OCI-M2 (cell line): Measurements from ENCODE around the gene CADM1.

Source experiments
- DNase-seq: peaks from one replicate; lab custom pipeline; 2025; ENCODE audit not compliant: unreplicated experiment; lab: John Stamatoyannopoulos, UW

Gene CADM1

GRCh38 chr11:115290479-115290878 is 213.7 kb downstream of the CADM1 start:
- no peak for DNase-seq

DNA sequence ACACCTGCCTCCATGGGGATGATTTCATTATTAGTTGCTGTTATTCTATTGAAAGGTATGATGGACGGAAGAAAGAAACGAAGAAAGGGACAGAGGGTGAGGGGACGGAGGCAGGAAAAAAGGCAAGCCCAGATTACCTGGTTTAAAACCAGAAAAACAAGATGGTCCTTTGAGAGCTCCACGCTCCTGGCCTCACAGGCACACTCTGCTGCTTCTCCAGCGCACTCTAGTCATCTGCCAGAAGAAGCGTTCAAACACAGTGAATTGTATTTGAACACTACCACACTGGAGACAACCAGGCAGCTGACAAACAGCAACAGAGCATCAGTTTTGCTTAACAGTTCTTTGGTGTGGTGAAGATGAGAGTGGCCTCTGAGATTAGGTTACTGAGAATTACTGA is 216.9 kb downstream of the CADM1 start:
- DNase-seq = no peak

- DNase-seq = no peak
Measured at GRCh38 chr11:115286614-115287013, 217.6 kb downstream of the CADM1 start.

GRCh38 chr11:115284773-115285172 is 219.4 kb downstream of the CADM1 start:
- DNase-seq = no peak

DNA sequence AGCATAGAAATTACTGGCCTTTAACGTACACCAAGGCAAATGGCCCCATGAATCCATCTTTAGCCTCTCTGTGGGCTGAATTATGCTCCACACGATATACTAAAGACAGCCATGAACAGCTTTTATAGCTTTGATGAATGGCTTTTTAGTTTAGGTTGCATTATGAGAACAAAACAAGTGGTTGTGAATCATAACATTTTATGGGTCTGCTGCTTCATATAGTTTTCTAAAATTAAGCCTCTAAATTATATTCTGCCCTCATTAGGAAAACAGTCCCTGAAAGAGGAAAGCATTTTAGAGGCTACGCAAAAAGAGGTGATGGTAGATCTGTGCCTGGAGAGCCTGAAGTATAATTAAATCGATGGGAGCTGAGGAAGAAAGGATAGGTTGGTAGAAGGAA is 221.3 kb downstream of the CADM1 start:
- no peak for DNase-seq

- no peak for DNase-seq
Measured at GRCh38 chr11:115280775-115281174, 223.4 kb downstream of the CADM1 start.

DNA sequence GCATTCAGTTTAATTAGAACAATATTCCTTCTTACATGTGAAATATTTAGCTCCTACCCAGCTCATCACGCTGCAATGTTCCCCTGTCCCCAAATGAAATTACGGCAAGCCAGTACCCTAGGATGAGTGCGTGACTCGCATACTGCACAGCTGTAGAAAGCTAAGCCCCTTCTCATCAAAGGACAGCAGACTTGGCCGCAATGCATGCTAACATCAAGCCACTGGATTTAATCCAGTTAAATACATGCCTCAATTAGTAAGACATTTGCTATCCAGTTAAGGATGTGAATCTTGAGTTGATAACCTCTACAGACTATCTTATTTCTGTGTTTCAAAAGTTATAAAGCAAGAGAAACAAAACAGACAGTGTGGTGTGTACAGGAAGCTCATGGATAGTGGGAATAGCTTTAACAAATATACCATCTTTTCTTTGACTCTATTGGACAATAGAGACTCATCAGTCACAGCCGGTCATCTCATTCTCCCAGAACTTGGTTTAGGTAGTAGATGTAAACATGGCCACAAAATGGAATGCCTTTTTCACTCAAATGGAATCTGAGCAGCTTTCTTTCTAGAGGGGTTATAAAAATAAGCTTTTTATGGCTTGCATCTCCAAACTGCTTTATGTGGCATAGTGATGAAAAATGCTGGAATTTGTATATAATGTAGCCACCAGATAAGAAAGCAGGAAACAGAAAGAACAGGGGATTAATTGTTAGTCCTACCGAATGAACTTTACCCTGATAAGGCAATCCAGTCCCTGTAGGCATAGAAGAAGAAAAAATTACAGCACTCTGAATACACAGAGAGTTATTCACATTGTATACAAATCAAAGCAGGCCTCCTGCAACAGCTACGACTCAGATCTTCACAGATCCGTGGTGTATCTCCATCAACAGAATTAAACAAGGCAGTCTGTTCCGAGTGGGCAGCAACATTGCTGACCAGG is 224.1 kb downstream of the CADM1 start:
- DNase-seq = no peak

DNA sequence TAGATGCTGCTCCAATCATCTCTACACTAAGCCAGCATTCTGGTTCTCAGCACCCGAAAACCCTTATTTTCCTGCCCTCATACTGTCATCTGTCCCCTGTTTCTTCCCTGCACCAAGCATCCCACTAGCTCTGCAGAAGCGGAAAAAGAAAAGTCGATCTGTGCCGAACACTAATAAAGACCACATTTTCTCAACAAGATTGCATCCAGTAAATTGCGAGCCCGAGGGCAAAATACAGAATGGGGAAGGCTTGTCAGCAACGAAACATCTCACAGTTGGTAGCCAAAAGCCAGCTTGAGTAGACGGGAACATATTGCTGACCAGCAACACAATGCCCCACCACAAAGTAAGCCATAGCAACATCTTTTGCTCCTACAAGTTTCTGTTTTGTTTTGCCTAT is 227.4 kb downstream of the CADM1 start:
- no peak for DNase-seq

- no peak for DNase-seq
Measured at GRCh38 chr11:115276191-115276590, 228.0 kb downstream of the CADM1 start.

DNA sequence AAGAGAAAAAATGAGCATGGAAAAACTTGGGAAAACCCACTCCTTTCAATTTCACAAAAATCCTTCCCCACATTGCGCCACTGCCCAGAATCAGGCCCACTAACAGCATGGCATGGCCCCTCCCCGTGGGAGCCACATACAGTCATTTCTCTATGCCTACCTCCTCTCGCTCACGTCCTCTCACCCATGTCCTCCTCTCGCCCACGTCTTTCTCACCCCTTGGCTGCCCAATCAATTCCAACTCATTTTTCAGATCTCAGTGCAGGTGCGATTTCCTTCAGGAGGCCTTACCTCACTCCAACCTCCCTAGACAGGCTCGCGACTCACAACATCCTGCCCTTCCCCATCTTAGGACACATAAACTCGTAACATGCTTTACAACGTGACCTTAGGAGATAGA is 229.2 kb downstream of the CADM1 start:
- no peak for DNase-seq

DNA sequence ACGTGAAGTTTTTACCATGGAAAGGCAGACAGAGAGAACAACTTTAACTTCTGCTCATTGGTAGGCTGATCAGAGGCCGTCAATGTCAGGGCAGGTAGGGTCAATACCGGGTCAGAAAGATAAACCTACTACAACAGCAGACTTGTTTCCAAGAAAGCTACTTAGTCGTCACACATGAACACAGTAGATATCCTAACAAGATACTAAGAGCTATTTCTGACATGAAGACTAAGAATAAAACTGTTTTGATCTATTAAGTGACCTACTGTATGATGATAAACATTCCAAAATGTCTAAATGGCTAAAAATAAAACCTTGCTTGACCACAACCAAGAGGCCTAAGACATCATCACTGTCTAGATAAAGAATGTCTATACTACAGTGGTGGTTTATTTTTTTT is 231.3 kb downstream of the CADM1 start:
- no peak for DNase-seq

DNA sequence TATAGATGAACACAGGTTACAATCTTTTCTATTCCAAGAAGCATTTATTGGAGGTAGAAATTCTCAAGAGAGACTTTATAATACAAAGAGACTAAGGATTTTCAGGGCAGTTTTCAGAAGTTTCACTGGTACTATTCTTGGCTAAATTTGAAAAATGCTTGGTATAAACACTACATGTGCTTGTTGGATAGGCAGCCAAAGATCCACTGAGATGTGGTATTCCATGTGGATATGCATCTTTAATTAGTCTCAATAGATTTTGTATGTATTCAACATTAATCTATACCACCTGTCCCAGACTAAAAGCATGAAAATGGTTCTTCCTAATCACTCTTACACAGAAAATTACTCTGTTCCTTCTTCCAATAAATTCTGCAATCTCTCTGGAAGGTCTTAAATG is 232.6 kb downstream of the CADM1 start:
- no peak for DNase-seq

- no peak for DNase-seq
Measured at GRCh38 chr11:115269191-115269950, 234.8 kb downstream of the CADM1 start.

DNA sequence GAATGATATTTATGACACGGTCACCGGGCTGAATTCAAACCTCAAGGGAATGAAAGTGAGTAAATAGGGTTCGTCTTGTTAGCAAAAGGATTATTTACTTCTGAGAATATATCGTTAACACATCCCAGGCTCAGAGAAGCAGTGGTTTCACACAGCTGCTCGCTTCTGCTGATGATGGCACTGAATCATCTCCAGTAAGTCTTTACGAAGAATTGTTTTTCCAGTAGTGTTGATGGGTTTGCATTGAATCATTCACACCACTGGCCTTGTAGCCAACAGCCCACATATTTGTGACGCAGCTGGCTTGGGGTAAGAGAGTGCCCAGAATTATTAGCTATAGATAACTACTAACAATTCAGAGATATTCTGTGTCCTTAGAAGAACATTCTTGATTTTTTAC is 236.3 kb downstream of the CADM1 start:
- no peak for DNase-seq

DNA sequence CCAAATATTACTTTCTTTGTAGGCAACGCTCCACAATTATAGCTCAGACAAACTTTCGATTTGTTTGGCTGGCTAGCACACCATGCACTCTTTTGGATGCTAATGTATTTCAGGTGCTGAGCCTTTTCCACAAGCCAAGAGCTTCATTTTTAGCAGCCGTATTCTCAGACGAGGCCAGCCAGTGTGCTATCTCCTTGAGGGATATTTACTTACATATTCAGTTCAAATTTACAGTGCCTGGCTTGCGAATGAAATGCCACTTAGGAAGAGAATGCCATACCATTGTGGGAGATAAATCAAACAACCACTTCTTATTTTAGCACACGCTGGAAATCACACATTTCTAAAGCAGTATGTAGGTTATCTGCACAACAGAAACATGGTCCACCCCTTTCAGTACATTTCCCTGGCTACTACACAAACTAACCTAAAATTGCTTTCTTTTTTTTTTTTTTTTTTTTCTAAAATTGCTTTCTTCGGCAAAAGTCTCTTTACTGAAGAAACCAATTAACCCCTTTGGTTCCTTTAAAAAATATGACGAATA is 236.9 kb downstream of the CADM1 start:
- DNase-seq = no peak

- no peak for DNase-seq
Measured at GRCh38 chr11:115266066-115266639, 238.1 kb downstream of the CADM1 start.

- DNase-seq = no peak
Measured at GRCh38 chr11:115263799-115264656, 240.2 kb downstream of the CADM1 start.

DNA sequence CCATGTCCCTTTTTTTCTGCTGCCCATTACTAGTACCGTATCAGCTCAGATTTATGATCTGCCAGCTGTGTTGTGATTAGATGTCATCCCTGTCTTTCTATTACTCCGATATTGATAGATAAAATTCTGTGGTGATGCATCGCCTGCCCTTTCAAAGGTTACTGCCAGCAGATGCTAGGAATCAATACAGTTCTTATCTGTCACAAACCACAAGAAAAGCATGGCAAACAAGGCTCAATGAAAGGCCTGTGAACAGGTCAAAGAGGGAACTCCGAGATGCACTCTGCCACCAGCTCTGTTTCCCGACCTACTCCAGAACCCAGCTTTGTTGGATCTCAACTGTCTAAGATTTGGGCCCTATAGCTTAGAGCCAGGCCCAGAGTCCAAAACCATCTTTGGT is 246.0 kb downstream of the CADM1 start:
- DNase-seq = no peak

GRCh38 chr11:115257678-115258077 is 246.5 kb downstream of the CADM1 start:
- DNase-seq = no peak

DNA sequence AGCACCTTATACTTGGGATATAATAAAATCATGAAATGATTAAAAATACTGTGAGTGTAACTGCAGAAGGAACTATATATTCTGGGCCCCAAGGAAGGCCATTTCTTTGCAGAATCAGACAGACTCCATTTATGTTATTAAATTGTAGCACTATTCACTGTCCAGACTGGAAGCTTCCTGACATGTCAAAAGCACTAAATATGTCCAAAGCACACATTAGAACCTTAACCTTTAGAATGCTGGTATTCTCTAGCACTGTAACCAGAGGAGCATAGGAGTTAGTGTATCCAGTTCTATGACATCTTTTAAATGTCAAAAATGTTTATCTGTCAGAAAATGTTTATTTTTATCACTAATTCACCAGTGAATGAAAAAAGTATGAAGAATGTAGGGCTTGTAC is 246.9 kb downstream of the CADM1 start:
- no peak for DNase-seq
